GM18951 (cell line): ENCODE measurements around the gene SMIM45.

Source experiments
- POLR2A ChIP-seq: IDR thresholded peaks from 4 replicates; pipeline ENCODE4 v1.6.1; 2011; ENCODE audit warnings: mild to moderate bottlenecking; ENCODE audit not compliant: insufficient read length, insufficient read depth; ENCODE audit errors: extremely low read depth
- in situ Hi-C: fragments of 300-500 bp; cut with MboI; formaldehyde crosslinking; loops from one replicate; pipeline ENCODE4 v1.12.0; 2022; ENCODE audit warnings: low sequenced_read_pairs, mixed read lengths, inconsistent platforms; ENCODE audit not compliant: unreplicated experiment

SMIM45 gene

GRCh38 chr22:41920271-41920976 lies 31.5 kb upstream of the SMIM45 start:
- TF ChIP-seq POLR2A: no peak
- in situ Hi-C loops: no loop called here

DNA sequence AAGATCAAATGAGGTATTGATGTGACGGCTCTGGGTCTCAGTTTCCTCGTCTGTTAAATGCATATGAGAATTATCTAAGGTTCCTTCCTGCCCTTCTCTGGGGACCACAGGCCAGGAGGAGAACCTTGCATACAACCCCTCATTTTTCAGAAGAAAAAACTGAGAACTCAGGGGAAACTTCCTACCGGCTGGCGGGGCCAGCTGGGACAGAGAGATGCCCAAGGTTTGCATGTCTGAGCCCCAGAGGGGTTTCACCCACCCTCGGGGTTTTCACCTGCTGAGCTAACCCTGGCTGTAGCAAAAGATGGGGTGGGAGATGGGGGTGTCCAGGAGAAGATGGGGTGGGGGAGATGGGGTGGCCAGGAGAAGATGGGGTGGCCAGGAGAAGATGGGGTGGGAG lies 29.6 kb upstream of the SMIM45 start:
- TF ChIP-seq POLR2A: no peak

GRCh38 chr22:41922940-41923594 lies 28.9 kb upstream of the SMIM45 start:
- in situ Hi-C loops: no loop called here
- no peak for TF ChIP-seq POLR2A

More for the DNA sequence above, 29.6 kb upstream of the SMIM45 start:
- in situ Hi-C loops: no loop called here

DNA sequence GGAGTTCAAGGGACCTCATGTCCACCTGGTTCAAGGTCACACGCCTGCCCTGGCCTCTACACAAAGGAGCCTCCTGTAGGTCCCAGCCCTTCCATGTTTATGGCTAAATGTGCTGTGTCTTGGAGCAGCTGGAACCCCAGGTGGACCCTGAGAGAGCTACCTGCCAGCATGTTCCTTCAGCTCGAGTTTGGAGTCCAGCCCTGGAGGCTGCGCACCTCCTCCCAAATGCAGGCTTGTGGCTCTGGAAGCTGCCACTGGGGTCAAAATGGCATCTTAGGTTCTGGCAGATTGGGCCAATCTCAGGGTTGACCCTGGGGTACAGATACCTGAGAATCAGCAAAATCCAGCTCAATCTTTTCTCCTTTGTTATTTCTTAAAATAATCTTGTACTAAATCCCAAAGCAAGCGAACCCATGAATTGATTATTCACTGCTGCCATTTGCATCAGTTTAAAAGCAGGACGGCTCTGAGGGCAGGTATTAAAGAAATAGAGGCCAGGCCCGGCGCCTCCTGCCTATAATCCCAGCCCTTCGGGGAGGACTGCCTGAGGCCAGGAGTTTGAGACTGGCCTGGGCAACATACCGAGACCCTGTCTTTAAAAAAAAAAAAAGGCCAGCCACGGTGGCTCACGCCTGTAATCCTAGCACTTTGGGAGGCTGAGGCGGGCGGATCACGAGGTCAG lies 28.2 kb upstream of the SMIM45 start:
- in situ Hi-C loops: no loop called here
- TF ChIP-seq POLR2A: no peak

- in situ Hi-C loops: no loop called here
- TF ChIP-seq POLR2A: peak; percentile 44
These were observed 26.0 kb upstream of the SMIM45 start for GRCh38 chr22:41925783-41926460.

DNA sequence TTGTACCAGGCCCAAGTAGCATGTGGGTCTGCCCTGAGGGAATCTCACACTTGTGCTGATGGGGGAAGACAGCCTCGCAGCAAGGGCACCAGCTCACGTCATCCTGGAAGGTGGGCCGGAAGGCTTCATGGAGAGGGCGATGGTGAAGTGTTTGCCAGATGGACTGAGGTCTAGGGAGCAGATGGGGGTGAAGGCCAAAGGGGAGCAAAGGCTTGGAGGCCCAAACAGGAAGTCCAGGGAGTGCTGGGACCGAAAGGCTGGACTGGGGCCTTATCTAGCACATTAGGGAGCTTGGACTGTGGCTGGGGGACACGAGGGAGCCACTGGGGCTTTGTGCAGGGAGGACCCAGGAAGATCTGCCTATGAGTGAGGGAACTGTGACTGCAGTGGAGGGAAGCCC lies 24.1 kb upstream of the SMIM45 start:
- peak; percentile 21 for TF ChIP-seq POLR2A
- in situ Hi-C loops: no loop called here

GRCh38 chr22:41928593-41929417 lies 23.1 kb upstream of the SMIM45 start:
- TF ChIP-seq POLR2A: peak; percentile 15
- in situ Hi-C loops: no loop called here

DNA sequence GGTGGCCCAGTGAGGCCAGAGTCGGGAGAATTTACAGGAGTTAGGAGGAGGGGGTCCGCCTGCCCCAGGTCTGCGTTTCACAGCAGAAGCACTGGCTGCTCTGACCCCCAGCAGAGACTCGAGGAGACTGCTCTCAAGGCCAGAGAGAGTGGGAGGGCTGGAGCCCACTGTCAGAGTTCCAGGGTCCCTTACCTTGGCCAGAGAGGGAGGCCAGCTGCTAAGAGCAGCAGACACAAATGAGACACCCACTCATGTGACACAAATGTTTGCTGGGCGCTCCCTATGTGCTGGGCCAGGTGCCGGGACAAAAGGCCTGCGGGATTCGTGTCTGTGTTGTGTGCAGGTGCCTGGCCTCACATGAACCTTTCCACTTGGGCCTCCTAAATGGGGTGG lies 22.5 kb upstream of the SMIM45 start:
- in situ Hi-C loops: no loop called here
- no peak for TF ChIP-seq POLR2A

DNA sequence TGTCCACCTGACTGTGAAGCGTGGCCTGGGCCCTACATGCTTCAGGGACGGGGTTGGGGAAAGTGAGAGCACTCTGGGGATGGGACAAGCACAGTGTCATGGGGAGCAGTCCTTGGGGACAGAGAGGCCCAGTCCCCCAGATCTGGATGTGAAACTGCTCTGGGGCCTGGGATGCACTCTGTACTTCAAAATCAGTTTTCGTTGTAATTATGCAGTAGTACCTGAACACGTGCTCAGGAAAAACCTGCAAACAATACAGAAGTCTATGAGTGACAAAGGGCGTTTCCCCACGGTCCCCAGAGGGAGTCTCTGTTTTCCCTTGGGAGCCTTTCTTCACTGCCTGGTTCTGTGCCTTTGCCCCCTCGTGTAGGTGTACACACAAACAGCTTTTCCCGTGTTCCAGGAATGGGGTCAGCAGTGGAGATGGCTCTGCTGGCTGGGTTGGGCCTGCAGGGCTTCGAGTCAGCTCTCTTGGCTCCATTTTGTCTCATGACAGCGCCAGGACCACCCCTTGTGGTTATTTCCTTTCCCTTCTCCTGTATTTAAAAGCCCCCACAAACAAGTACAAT lies 20.2 kb upstream of the SMIM45 start:
- in situ Hi-C loops: no loop called here
- peak; percentile 37 for TF ChIP-seq POLR2A

DNA sequence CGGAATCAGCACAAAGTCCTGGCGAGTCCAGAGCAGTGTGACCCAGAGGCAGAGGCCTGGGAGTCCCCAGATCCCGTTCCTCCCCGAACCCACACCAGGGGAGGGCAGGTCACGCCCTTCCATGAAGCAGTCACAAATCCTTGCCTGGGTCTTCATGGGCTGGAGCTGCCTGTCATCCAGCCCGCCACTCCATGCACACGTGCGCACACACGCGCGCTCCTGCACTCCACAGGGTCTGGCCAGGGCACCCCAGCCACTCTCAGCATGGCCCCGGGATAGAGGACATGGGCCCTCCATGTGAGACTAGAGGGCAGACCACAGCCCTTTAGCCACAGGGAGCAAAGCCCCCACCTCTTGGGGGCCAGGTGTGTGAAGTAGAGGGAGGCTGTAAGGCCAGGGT lies 19.6 kb upstream of the SMIM45 start:
- in situ Hi-C loops: no loop called here
- TF ChIP-seq POLR2A: peak; percentile 15

DNA sequence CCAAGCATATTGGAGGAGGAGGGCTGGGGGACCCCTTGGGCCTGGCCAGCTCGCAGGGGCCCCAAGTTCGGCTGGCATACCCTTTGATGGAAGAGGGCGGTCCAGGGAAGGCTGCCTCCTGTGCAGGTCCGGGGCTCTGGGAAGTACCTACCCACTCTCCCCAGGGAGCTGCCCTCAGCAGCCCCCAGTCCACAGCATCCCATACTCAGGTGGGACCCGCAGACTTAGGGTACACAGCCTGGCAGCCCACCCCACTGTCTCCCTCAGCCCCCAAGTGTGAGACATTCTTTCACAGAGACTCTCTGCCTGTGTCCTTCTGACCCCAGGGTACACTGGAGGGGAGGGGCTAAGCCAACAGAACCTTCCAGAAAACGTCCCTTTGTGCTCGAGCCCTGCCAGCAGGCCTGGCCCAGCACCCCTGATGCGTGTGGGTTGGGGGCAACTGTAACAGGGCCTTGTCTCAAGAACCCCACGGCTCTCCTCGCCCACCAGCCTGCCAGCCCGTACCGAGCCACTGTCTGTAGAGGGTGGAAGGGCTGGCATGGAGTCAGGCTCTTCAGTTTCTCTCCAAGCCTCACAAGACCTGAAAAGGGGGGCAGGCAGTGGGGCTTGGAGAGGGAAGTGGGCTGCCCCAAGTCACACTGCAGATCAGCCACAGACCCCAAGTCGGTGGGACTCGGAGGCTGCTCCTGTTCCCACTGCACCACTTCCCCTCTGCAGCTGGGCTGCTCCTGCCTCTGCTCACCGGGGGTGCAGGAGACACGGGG lies 18.4 kb upstream of the SMIM45 start:
- in situ Hi-C loops: no loop called here
- no peak for TF ChIP-seq POLR2A

- in situ Hi-C loops: no loop called here
- no peak for TF ChIP-seq POLR2A
These were observed 17.5 kb upstream of the SMIM45 start for GRCh38 chr22:41934284-41935014.
